ENCODE measurements around the gene IRF7. TPM values are rescaled to one million over a fixed set of nuclear protein-coding genes. Genes with fewer than 3 reads are reported as not detected.

IRF7 gene
- total and polyA plus RNA-seq, 11 donors = 5.5 to 30.6 (median 14.9) TPM

GRCh38 chr11:613369-613968 lies 2.3 kb downstream of the IRF7 start:
- ATAC-seq (peak in 3 of 4 donors; percentile 0 to 3 (median 1)), DNase-seq (peak; percentile 59 to 82 (median 73))
- peak overlapping the region in 10 of 12 donors; percentile 13 to 99 (median 92) for H3K27ac ChIP-seq
- TF ChIP-seq CTCF (IDR thresholded peaks at IDR 0.05) = no peak
- TF ChIP-seq POLR2A (IDR thresholded peaks at IDR 0.05) = no peak
- H3K4me1 ChIP-seq = peaks cover 8 to 44% (median 27%) of the 10 kb centered on the region in 12 donors
- intact Hi-C loops (cut with DNase I) = loop anchor here in 2 of 10 donors (5.0 kb wide), 2 partner anchors 36 to 79 kb away; partner anchors contain the start of gene PHRF1 (in 1 of the 2)
- WGBS, 4 donors = 66 to 76% (median 72%) methylated on average over 13 to 36 of the region's 36 CpGs
- H3K4me3 ChIP-seq = peak overlapping the region in 4 of 12 donors; percentile 69 to 90 (median 82)
- H3K9me3 ChIP-seq = no peaks in the 10 kb centered on the region
- peaks cover 0 to 65% (median 47%) of the 10 kb centered on the region in 9 donors for H3K36me3 ChIP-seq
- H3K27me3 ChIP-seq = no peaks in the 10 kb centered on the region

- 90 to 97% (median 95%) methylated on average over 6 to 10 of the region's 10 CpGs for WGBS, 4 donors
- Histone ChIP-seq H3K4me3 (no peak overlapping the region), H3K4me1 (peaks cover 8 to 49% (median 29%) of the 10 kb centered on the region in 12 donors), H3K36me3 (peaks cover 0 to 70% (median 53%) of the 10 kb centered on the region in 9 donors), H3K9me3 (no peaks in the 10 kb centered on the region), H3K27me3 (no peaks in the 10 kb centered on the region), H3K27ac (peak overlapping the region in 5 of 12 donors; percentile 24 to 56 (median 46))
- no peak for TF ChIP-seq CTCF (IDR thresholded peaks at IDR 0.05)
- TF ChIP-seq POLR2A (IDR thresholded peaks at IDR 0.05) = no peak
- no peak for DNase-seq
- intact Hi-C loops (cut with DNase I) = loop anchor here in 2 of 10 donors (5.0 kb wide), 2 partner anchors 36 to 79 kb away; partner anchors contain the start of gene PHRF1 (in 1 of the 2)
- ATAC-seq = no peak
Observed at GRCh38 chr11:612961-613300, 2.8 kb downstream of the IRF7 start.

GRCh38 chr11:612201-612960 lies 3.4 kb downstream of the IRF7 start:
- H3K9me3 ChIP-seq = no peaks in the 10 kb centered on the region
- TF ChIP-seq CTCF (IDR thresholded peaks at IDR 0.05) = no peak
- no peak for TF ChIP-seq POLR2A (IDR thresholded peaks at IDR 0.05)
- intact Hi-C loops (cut with DNase I) = loop anchor here in 2 of 10 donors (5.0 kb wide), 2 partner anchors 35 to 80 kb away; partner anchors contain the start of gene PHRF1 (in 1 of the 2)
- H3K36me3 ChIP-seq = peaks cover 0 to 76% (median 58%) of the 10 kb centered on the region in 9 donors
- WGBS, 4 donors = 70 to 80% (median 74%) methylated on average over 18 to 27 of the region's 27 CpGs
- no peak overlapping the region for H3K4me3 ChIP-seq
- H3K27me3 ChIP-seq = no peaks in the 10 kb centered on the region
- H3K4me1 ChIP-seq = peaks cover 8 to 49% (median 29%) of the 10 kb centered on the region in 12 donors
- DNase-seq (peak in 1 of 5 donors; percentile 63), ATAC-seq (no peak)
- H3K27ac ChIP-seq = peak overlapping the region in 2 of 12 donors; percentile 24 to 42

Data from heart left ventricle (tissue), 16 donors.